GM12878 (cell line): ENCODE measurements around the gene HSPBP1. TPM values are rescaled to one million over a fixed set of nuclear protein-coding genes. Genes with fewer than 3 reads are reported as not detected.

ENCODE experiments used
- BHLHE40 ChIP-seq, 2 experiments: fragments of 450-650 bp in 1 of 2; IDR thresholded peaks; 2 replicates each; pipeline ENCODE4 v1.6.1; 2011 to 2017; ENCODE audit warnings: low read depth in 2 of 2, borderline replicate concordance in 1 of 2, improper control_type of control experiment in 1 of 2, low read length in 1 of 2, mild to moderate bottlenecking in 1 of 2
- BMI1 ChIP-seq: fragments of 450-650 bp; IDR thresholded peaks from 2 replicates; pipeline ENCODE4 v1.6.1; 2016; ENCODE audit warnings: mild to moderate bottlenecking, moderate library complexity, borderline replicate concordance
- CBX3 ChIP-seq: fragments of 200-600 bp; sonication (generic); IDR thresholded peaks from 2 replicates; pipeline ENCODE4 v1.6.1; 2016; ENCODE audit warnings: low read depth, borderline replicate concordance
- CEBPB ChIP-seq, 2 experiments: fragments of 150-350 bp in 1 of 2; IDR thresholded peaks; 2 replicates each; pipeline ENCODE4 v1.6.1; 2012 to 2014; ENCODE audit warnings: low read depth in 2 of 2, low read length in 2 of 2, borderline replicate concordance in 1 of 2, inconsistent platforms in 1 of 2
- CREM ChIP-seq: IDR thresholded peaks from 2 replicates; pipeline ENCODE4 v1.6.1; 2014; ENCODE audit warnings: antibody characterized with exemption, low read depth
- HCFC1 ChIP-seq: fragments of 150-350 bp; IDR thresholded peaks from 2 replicates; pipeline ENCODE4 v1.6.1; 2014; ENCODE audit warnings: low read length
- JUNB ChIP-seq: IDR thresholded peaks from 2 replicates; pipeline ENCODE4 v1.6.1; 2016; ENCODE audit warnings: antibody characterized with exemption, mild to moderate bottlenecking
- LARP7 ChIP-seq: fragments of 450-650 bp; IDR thresholded peaks from 2 replicates; pipeline ENCODE4 v1.6.1; 2017; ENCODE audit warnings: mild to moderate bottlenecking
- MLLT1 ChIP-seq: fragments of 450-650 bp; IDR thresholded peaks from 2 replicates; pipeline ENCODE4 v1.6.1; 2016; ENCODE audit warnings: mild to moderate bottlenecking
- NBN ChIP-seq: fragments of 450-650 bp; IDR thresholded peaks from 2 replicates; pipeline ENCODE4 v1.6.1; 2016
- NFYA ChIP-seq: IDR thresholded peaks from 2 replicates; pipeline ENCODE4 v1.6.1; 2011; ENCODE audit warnings: low read depth, mild to moderate bottlenecking, low read length, improper control_type of control experiment, borderline replicate concordance
- POLR2AphosphoS5 ChIP-seq: IDR thresholded peaks from 2 replicates; pipeline ENCODE4 v1.6.1; 2011; ENCODE audit warnings: mild to moderate bottlenecking, low read length, inconsistent platforms
- PRDM15 ChIP-seq: fragments of 450-650 bp; formaldehyde crosslinking; IDR thresholded peaks from 2 replicates; pipeline ENCODE4 v1.4.0; 2020; ENCODE audit warnings: mild to moderate bottlenecking, moderate library complexity
- RBBP5 ChIP-seq: fragments of 200-600 bp; sonication (generic); conservative IDR thresholded peaks from 2 replicates; pipeline ENCODE4 v1.6.1; 2016
- REST ChIP-seq: IDR thresholded peaks from 2 replicates; pipeline ENCODE4 v1.6.1; 2012; ENCODE audit warnings: mild to moderate bottlenecking, low read depth, low read length
- SUZ12 ChIP-seq: fragments of 200-600 bp; sonication (generic); IDR thresholded peaks from one replicate; pipeline ENCODE4 v1.6.1; 2018; ENCODE audit warnings: antibody characterized with exemption, mild to moderate bottlenecking; ENCODE audit not compliant: unreplicated experiment
- TAF1 ChIP-seq: IDR thresholded peaks from 2 replicates; pipeline ENCODE4 v1.6.1; 2011; ENCODE audit warnings: mild to moderate bottlenecking, low read depth, low read length, borderline replicate concordance
- USF1 ChIP-seq: IDR thresholded peaks from 2 replicates; pipeline ENCODE4 v1.6.1; 2011; ENCODE audit warnings: borderline replicate concordance, low read depth, mild to moderate bottlenecking, moderate library complexity, mixed read lengths, low read length; ENCODE audit not compliant: insufficient read depth; ENCODE audit errors: extremely low read length
- USF2 ChIP-seq: IDR thresholded peaks from 2 replicates; pipeline ENCODE4 v1.6.1; 2011; ENCODE audit warnings: low read depth, low read length, improper control_type of control experiment, borderline replicate concordance
- polyA plus RNA-seq, 11 experiments: library from polyadenylated mRNA; depleted of rRNA in 4 of 11; unstranded in 6 of 11; stranded (reverse) in 5 of 11; fragments of >200 nt; fragmentation: Nextera tagmentation in 4 of 11; fragmentation: Illumina TruSeq in 1 of 11; extraction: Ambion mirVana in 4 of 11; extraction: Trizol in 1 of 11; gene quantifications; 1 replicate in 1 of 11; 2 replicates in 10 of 11; pipeline versions ENCODE4 v1.2.1 to v1.2.3, GENCODE V29; 2011 to 2016; ENCODE audit warnings: inconsistent platforms in 2 of 11, missing spikeins in 2 of 11, low read depth in 1 of 11
- total RNA-seq, 4 experiments: library from RNA; depleted of rRNA in 3 of 4; stranded (reverse); fragments of >200 nt in 3 of 4; fragmentation: Illumina TruSeq in 1 of 4; extraction: Trizol in 1 of 4; gene quantifications; 2 replicates each; pipeline versions ENCODE4 v1.2.1 to v1.2.3, GENCODE V29; 2013 to 2021

Gene HSPBP1
- total and polyA plus RNA-seq, 10 of the 15 experiments (the other 5 are each of a cell fraction or from before 2014, with no cell fraction given) = 0.18 to 83.3 (median 23.0) TPM

- no peak for TF ChIP-seq USF1
- TF ChIP-seq NBN = peak; percentile 91; the same call in 1 of the 2 replicates
- peak; percentile 74 for TF ChIP-seq POLR2AphosphoS5
- TF ChIP-seq REST = no peak
- TF ChIP-seq MLLT1 = peak; percentile 61
- no peak for TF ChIP-seq RBBP5
- peak; percentile 66; the same call in 1 of the 2 replicates for TF ChIP-seq LARP7
- TF ChIP-seq PRDM15 = no peak
- no peak for TF ChIP-seq CBX3
- TF ChIP-seq NFYA = no peak
- no peak for TF ChIP-seq JUNB
- no peak for TF ChIP-seq CEBPB (IDR thresholded peaks at IDR 0.05; ENCODE audit: borderline replicate concordance in 1 of 2, low read depth in 2 of 2, low read length in 2 of 2)
- no peak; the same call in 1 of the 2 replicates for TF ChIP-seq USF2
- peak; percentile 82 for TF ChIP-seq HCFC1
- TF ChIP-seq SUZ12 = no peak
- peak; percentile 69 to 91; a peak in 3 of 4 replicates for TF ChIP-seq BHLHE40 (IDR thresholded peaks at IDR 0.05; ENCODE audit: borderline replicate concordance in 1 of 2, low read depth in 2 of 2, low read length in 1 of 2)
- TF ChIP-seq BMI1 = peak; percentile 96
- TF ChIP-seq CREM = peak; percentile 78
- peak; percentile 87 for TF ChIP-seq TAF1
Observed at GRCh38 chr19:55279770-55280643, at the start of gene HSPBP1 (continued).
